SK-N-SH (cell line): Measurements from ENCODE around the gene SLC28A3. TPM values are rescaled to one million over a fixed set of nuclear protein-coding genes. Genes with fewer than 3 reads are reported as not detected.

Experiments used
- CTCF ChIA-PET: fragments of 300-600, 350-600 bp; formaldehyde crosslinking; extraction: SDS; loops from one replicate; lab custom pipeline; 2021; lab: Yijun Ruan, JAX
- POLR2A ChIA-PET: fragments of 350-600 bp; sonication (Branson Sonifier 250); formaldehyde crosslinking; extraction: SDS; loops from one replicate; lab custom pipeline; 2020; ENCODE audit warnings: antibody characterized with exemption, inconsistent platforms; lab: Yijun Ruan, JAX
- DNase-seq: peaks from one replicate; pipeline ENCODE4 v3.0.0; 2012
- H2AFZ ChIP-seq: fragments of 200-600 bp; sonication (generic); 2 replicates; pipeline ENCODE4 v1.8.1; 2016; ENCODE audit warnings: antibody characterized with exemption, mild to moderate bottlenecking, low read depth
- H3F3A ChIP-seq: fragments of 200-600 bp; sonication (generic); replicated peaks from 2 replicates; pipeline ENCODE3; 2016; ENCODE audit warnings: antibody characterized with exemption, mild to moderate bottlenecking; ENCODE audit not compliant: insufficient read depth
- H3K27ac ChIP-seq, 2 experiments: fragments of 200-500 bp in 1 of 2; fragments of 200-600 bp in 1 of 2; sonication (Bioruptor generic) in 1 of 2; sonication (generic), shearing (Covaris generic) in 1 of 2; 2 replicates each; pipeline versions ENCODE4 v1.5.1 to v1.6.1; 2014 to 2016; ENCODE audit warnings: low read depth in 2 of 2, inconsistent platforms in 1 of 2, low read length in 1 of 2, mild to moderate bottlenecking in 1 of 2, mixed read lengths in 1 of 2
- H3K27me3 ChIP-seq: fragments of 200-600 bp; sonication (generic), shearing (Covaris generic); 2 replicates; pipeline ENCODE4 v1.6.1; 2016; ENCODE audit warnings: mixed run types; ENCODE audit not compliant: insufficient read depth
- H3K36me3 ChIP-seq, 2 experiments: fragments of 200-500 bp in 1 of 2; fragments of 200-600 bp in 1 of 2; sonication (Bioruptor generic) in 1 of 2; sonication (generic) in 1 of 2; replicated peaks in 1 of 2; 2 replicates each; pipeline versions ENCODE3 to v1.5.1; 2014 to 2016; ENCODE audit warnings: low read length in 1 of 2, mild to moderate bottlenecking in 1 of 2; ENCODE audit not compliant: insufficient read depth in 2 of 2, control insufficient read depth in 1 of 2
- H3K4me1 ChIP-seq, 2 experiments: fragments of 200-500 bp in 1 of 2; fragments of 200-600 bp in 1 of 2; sonication (Bioruptor generic) in 1 of 2; sonication (generic), shearing (Covaris generic) in 1 of 2; 2 replicates each; pipeline versions ENCODE4 v1.5.1 to v1.6.1; 2014 to 2016; ENCODE audit warnings: low read depth in 1 of 2, low read length in 1 of 2, mixed run types in 1 of 2; ENCODE audit not compliant: insufficient read depth in 2 of 2, control insufficient read depth in 1 of 2
- H3K4me2 ChIP-seq: fragments of 200-600 bp; sonication (generic), shearing (Covaris generic); 2 replicates; pipeline ENCODE4 v1.6.1; 2017; ENCODE audit warnings: mixed run types
- H3K4me3 ChIP-seq, 2 experiments: fragments of 200-500 bp in 1 of 2; fragments of 200-600 bp in 1 of 2; sonication (Bioruptor generic) in 1 of 2; sonication (generic), shearing (Covaris generic) in 1 of 2; 2 replicates each; pipeline versions ENCODE4 v1.5.1 to v1.8.1; 2014 to 2016; ENCODE audit warnings: low read depth in 2 of 2, inconsistent platforms in 1 of 2, low read length in 1 of 2, mild to moderate bottlenecking in 1 of 2, mixed read lengths in 1 of 2, moderate library complexity in 1 of 2
- H3K79me2 ChIP-seq: fragments of 200-600 bp; sonication (generic); 2 replicates; pipeline ENCODE4 v1.8.1; 2017; ENCODE audit warnings: mild to moderate bottlenecking; ENCODE audit not compliant: insufficient read depth
- H3K9ac ChIP-seq: fragments of 200-600 bp; sonication (generic); 2 replicates; pipeline ENCODE4 v1.6.1; 2017; ENCODE audit warnings: mixed run types
- H3K9me2 ChIP-seq: fragments of 200-600 bp; sonication (generic); 2 replicates; pipeline ENCODE4 v1.6.1; 2017; ENCODE audit warnings: mixed run types
- H3K9me3 ChIP-seq: fragments of 200-600 bp; sonication (generic); 2 replicates; pipeline ENCODE4 v1.6.1; 2017; ENCODE audit warnings: mixed run types, mild to moderate bottlenecking, moderate library complexity
- H4K20me1 ChIP-seq: fragments of 200-600 bp; sonication (generic); 2 replicates; pipeline ENCODE4 v1.6.1; 2017; ENCODE audit warnings: mild to moderate bottlenecking, mixed run types; ENCODE audit not compliant: insufficient read depth
- CTCF ChIP-seq: fragments of 200-600 bp; sonication (generic); IDR thresholded peaks from 2 replicates; pipeline ENCODE4 v1.6.1; 2017; ENCODE audit warnings: antibody characterized with exemption, mild to moderate bottlenecking, moderate library complexity
- ELF1 ChIP-seq: IDR thresholded peaks from 2 replicates; pipeline ENCODE4 v1.4.0; 2012
- EP300 ChIP-seq, 2 experiments: IDR thresholded peaks; 2 replicates each; pipeline versions ENCODE4 v1.4.0 to v1.6.1; 2012; ENCODE audit warnings: borderline replicate concordance in 1 of 2, low read depth in 1 of 2, low read length in 1 of 2
- FOXM1 ChIP-seq: IDR thresholded peaks from 2 replicates; pipeline ENCODE4 v1.4.0; 2012; ENCODE audit warnings: low read depth, mild to moderate bottlenecking
- GABPA ChIP-seq: IDR thresholded peaks from 2 replicates; pipeline ENCODE4 v1.4.0; 2012; ENCODE audit warnings: low read depth, mild to moderate bottlenecking
- JUND ChIP-seq: IDR thresholded peaks from 2 replicates; pipeline ENCODE4 v1.4.0; 2012
- MAX ChIP-seq: IDR thresholded peaks from 2 replicates; pipeline ENCODE4 v1.4.0; 2012; ENCODE audit warnings: low read depth
- MEF2A ChIP-seq: IDR thresholded peaks from 2 replicates; pipeline ENCODE4 v1.4.0; 2012; ENCODE audit warnings: low read depth, borderline replicate concordance
- NFIC ChIP-seq: IDR thresholded peaks from 2 replicates; pipeline ENCODE4 v1.4.0; 2012; ENCODE audit warnings: borderline replicate concordance
- NRF1 ChIP-seq: IDR thresholded peaks from 2 replicates; pipeline ENCODE4 v1.6.1; 2012; ENCODE audit warnings: low read depth, mild to moderate bottlenecking, low read length
- PBX3 ChIP-seq: IDR thresholded peaks from 2 replicates; pipeline ENCODE4; 2012
- RFX5 ChIP-seq: IDR thresholded peaks from 2 replicates; pipeline ENCODE4 v1.6.1; 2012; ENCODE audit warnings: mild to moderate bottlenecking, improper control_type of control experiment, low read length
- TCF12 ChIP-seq: IDR thresholded peaks from 2 replicates; pipeline ENCODE4 v1.4.0; 2012
- TEAD4 ChIP-seq: IDR thresholded peaks from 2 replicates; pipeline ENCODE4 v1.4.0; 2012; ENCODE audit warnings: mild to moderate bottlenecking, borderline replicate concordance; ENCODE audit not compliant: insufficient read depth
- USF2 ChIP-seq: fragments of 150-350 bp; IDR thresholded peaks from 2 replicates; pipeline ENCODE4 v1.6.1; 2017; ENCODE audit warnings: antibody characterized with exemption, low read length, low read depth, borderline replicate concordance
- YY1 ChIP-seq: IDR thresholded peaks from 2 replicates; pipeline ENCODE4 v1.4.0; 2012; ENCODE audit warnings: low read depth, mild to moderate bottlenecking
- ZBTB33 ChIP-seq: IDR thresholded peaks from 2 replicates; pipeline ENCODE4 v1.4.0; 2012; ENCODE audit warnings: low read depth, borderline replicate concordance
- WGBS: methylation state at CpG from one replicate; pipeline ENCODE4 v1.1.6; 2017; ENCODE audit warnings: low lambda C conversion rate; 5-methylcytosine and 5-hydroxymethylcytosine counted together
- polyA plus RNA-seq, 3 experiments: library from polyadenylated mRNA; depleted of rRNA; stranded (reverse); fragments of >200 nt; gene quantifications; 2 replicates each; pipeline ENCODE4 v1.2.3, GENCODE V29; 2012

The SLC28A3 gene
- polyA plus RNA-seq, 1 of the 3 experiments (the other 2 are of a cell fraction) = 0.23 TPM

- H3K9me3 ChIP-seq = no peaks in the 10 kb centered on the region
- no peaks in the 10 kb centered on the region for H3K4me1 ChIP-seq
- H3K4me2 ChIP-seq = no peak overlapping the region
- no peaks in the 10 kb centered on the region for H3K36me3 ChIP-seq
- WGBS = 54% methylated on average over 2 of the region's 2 CpGs
- no peak overlapping the region for H3K27ac ChIP-seq
- H3K9me2 ChIP-seq = no peaks in the 10 kb centered on the region
- ChIA-PET CTCF (interaction anchor here (0.9 to 2.5 kb wide), 8 partner anchors 9 to 393 kb away, joined by 3 to 19 read pairs (median 6); partner anchors contain the start of gene KIF27), POLR2A (no interaction called here)
- no peaks in the 10 kb centered on the region for H3K27me3 ChIP-seq
- no peaks in the 10 kb centered on the region for H4K20me1 ChIP-seq
- H3K9ac ChIP-seq = no peak overlapping the region
- H3K4me3 ChIP-seq = no peak overlapping the region
- no peaks in the 10 kb centered on the region for H3K79me2 ChIP-seq
- TF ChIP-seq JUND = no peak
- TF ChIP-seq MEF2A = no peak
- TF ChIP-seq GABPA = no peak
- TF ChIP-seq PBX3 = no peak
- no peak for TF ChIP-seq EP300 (IDR thresholded peaks at IDR 0.05; ENCODE audit: borderline replicate concordance in 1 of 2, low read depth in 1 of 2, low read length in 1 of 2)
- no peak for TF ChIP-seq NRF1
- no peak for DNase-seq
- H3F3A ChIP-seq = no peaks in the 10 kb centered on the region
- H2AFZ ChIP-seq = no peak overlapping the region
Measured at GRCh38 chr9:84314306-84314705, 26.3 kb downstream of the SLC28A3 start.

GRCh38 chr9:84310883-84311282 is 29.7 kb downstream of the SLC28A3 start:
- ChIA-PET CTCF (interaction anchor here (0.6 to 3.1 kb wide), 4 partner anchors 13 to 390 kb away, joined by 4 to 10 read pairs (median 6); partner anchors contain the start of genes HNRNPK and KIF27), POLR2A (no interaction called here)
- Histone ChIP-seq H3K27ac (no peak overlapping the region), H3K4me1 (no peaks in the 10 kb centered on the region), H4K20me1 (no peaks in the 10 kb centered on the region), H3K4me2 (no peak overlapping the region), H3K36me3 (no peaks in the 10 kb centered on the region), H3K9me3 (no peaks in the 10 kb centered on the region), H3K9ac (no peak overlapping the region), H3K27me3 (no peaks in the 10 kb centered on the region)
- WGBS = 81% methylated on average over 2 of the region's 2 CpGs
- TF ChIP-seq ELF1 = no peak
- TF ChIP-seq MAX = no peak
- no peak for TF ChIP-seq FOXM1
- no peak for TF ChIP-seq TEAD4
- no peak for TF ChIP-seq CTCF
- TF ChIP-seq YY1 = no peak
- TF ChIP-seq USF2 = no peak
- no peak for TF ChIP-seq TCF12
- TF ChIP-seq PBX3 = no peak
- TF ChIP-seq NFIC = no peak
- TF ChIP-seq RFX5 = no peak
- no peak for TF ChIP-seq ZBTB33
- TF ChIP-seq, all 33 proteins: peak for 0
- Histone ChIP-seq H3F3A (no peaks in the 10 kb centered on the region), H3K9me2 (no peaks in the 10 kb centered on the region), H2AFZ (no peak overlapping the region), H3K79me2 (no peaks in the 10 kb centered on the region), H3K4me3 (no peak overlapping the region)
- no peak for DNase-seq
